NT2/D1 (cell line): Measurements from ENCODE around the gene APOL1.

ENCODE experiments used
- SUZ12 ChIP-seq: IDR thresholded peaks from 2 replicates; pipeline ENCODE4 v1.6.1; 2011; ENCODE audit not compliant: insufficient read length, insufficient read depth; ENCODE audit errors: extremely low read depth
- YY1 ChIP-seq: IDR thresholded peaks from 2 replicates; pipeline ENCODE4 v1.6.1; 2011; ENCODE audit not compliant: insufficient read length, insufficient read depth
- ZNF274 ChIP-seq: IDR thresholded peaks from 2 replicates; pipeline ENCODE4 v1.6.1; 2011; ENCODE audit warnings: mild to moderate bottlenecking, low read depth, low read length

- TF ChIP-seq YY1, result no peak
- no peak for TF ChIP-seq SUZ12
- no peak for TF ChIP-seq ZNF274
These were observed 41.3 kb downstream of the APOL1 start for GRCh38 chr22:36294293-36294620.
